Activated CD4-positive, CD25-positive, alpha-beta regulatory T cell treated with anti-CD3 and anti-CD28 coated beads, Interleukin-2, amount 50 U/mL, for 16 hours (primary cell): ENCODE data around the gene PRSS3.
A peak's percentile ranks its signal among the peaks of the same experiment; 100 is the strongest.
"Not testable (repeated sequence)": the region's sequence is repeated elsewhere in the genome, so short reads cannot be mapped to it uniquely, and the experiment has no call there.

Experiments
- DNase-seq: peaks from one replicate; pipeline ENCODE4 v3.0.0-alpha.2; 2020; ENCODE audit warnings: low read depth, low spot score

Gene PRSS3

GRCh38 chr9:33817327-33818166, 22.2 kb downstream of the PRSS3 start:
- DNase-seq = peak; percentile 12

GRCh38 chr9:33818167-33818846, 22.9 kb downstream of the PRSS3 start:
- DNase-seq = no peak

- DNase-seq = no peak
Measured at GRCh38 chr9:33818847-33819500, 23.6 kb downstream of the PRSS3 start.

- no peak for DNase-seq
Measured at GRCh38 chr9:33820231-33820745, 24.9 kb downstream of the PRSS3 start.

- no peak for DNase-seq
Measured at GRCh38 chr9:33823801-33824200, 28.4 kb downstream of the PRSS3 start.

- DNase-seq = not testable (repeated sequence)
Measured at GRCh38 chr9:33827285-33827684, 31.9 kb downstream of the PRSS3 start.

- DNase-seq = not testable (repeated sequence)
Measured at GRCh38 chr9:33829641-33830230, 34.4 kb downstream of the PRSS3 start.

- no peak for DNase-seq
Measured at GRCh38 chr9:33835625-33836260, 40.4 kb downstream of the PRSS3 start.

GRCh38 chr9:33836261-33836660, 40.9 kb downstream of the PRSS3 start:
- not testable (repeated sequence) for DNase-seq

- DNase-seq = no peak
Measured at GRCh38 chr9:33837138-33837537, 41.8 kb downstream of the PRSS3 start.

- DNase-seq = no peak
Measured at GRCh38 chr9:33840381-33840780, 45.0 kb downstream of the PRSS3 start.

- DNase-seq = no peak
Measured at GRCh38 chr9:33843312-33843961, 48.1 kb downstream of the PRSS3 start.

- no peak for DNase-seq
Measured at GRCh38 chr9:33846231-33846630, 50.9 kb downstream of the PRSS3 start.

- not testable (repeated sequence) for DNase-seq
Measured at GRCh38 chr9:33847894-33848205, 52.5 kb downstream of the PRSS3 start.
